Measurements from ENCODE around the gene NDUFA12. TPM values are rescaled to one million over a fixed set of nuclear protein-coding genes. Genes with fewer than 3 reads are reported as not detected.
A peak's percentile ranks its signal among the peaks of the same experiment; 100 is the strongest.

NDUFA12 gene
- total and polyA plus RNA-seq, 2 of the 13 experiments (the other 11 are each of a cell fraction or from before 2014, with no cell fraction given): 101 to 173 TPM

- TF ChIP-seq, protein P1, sequence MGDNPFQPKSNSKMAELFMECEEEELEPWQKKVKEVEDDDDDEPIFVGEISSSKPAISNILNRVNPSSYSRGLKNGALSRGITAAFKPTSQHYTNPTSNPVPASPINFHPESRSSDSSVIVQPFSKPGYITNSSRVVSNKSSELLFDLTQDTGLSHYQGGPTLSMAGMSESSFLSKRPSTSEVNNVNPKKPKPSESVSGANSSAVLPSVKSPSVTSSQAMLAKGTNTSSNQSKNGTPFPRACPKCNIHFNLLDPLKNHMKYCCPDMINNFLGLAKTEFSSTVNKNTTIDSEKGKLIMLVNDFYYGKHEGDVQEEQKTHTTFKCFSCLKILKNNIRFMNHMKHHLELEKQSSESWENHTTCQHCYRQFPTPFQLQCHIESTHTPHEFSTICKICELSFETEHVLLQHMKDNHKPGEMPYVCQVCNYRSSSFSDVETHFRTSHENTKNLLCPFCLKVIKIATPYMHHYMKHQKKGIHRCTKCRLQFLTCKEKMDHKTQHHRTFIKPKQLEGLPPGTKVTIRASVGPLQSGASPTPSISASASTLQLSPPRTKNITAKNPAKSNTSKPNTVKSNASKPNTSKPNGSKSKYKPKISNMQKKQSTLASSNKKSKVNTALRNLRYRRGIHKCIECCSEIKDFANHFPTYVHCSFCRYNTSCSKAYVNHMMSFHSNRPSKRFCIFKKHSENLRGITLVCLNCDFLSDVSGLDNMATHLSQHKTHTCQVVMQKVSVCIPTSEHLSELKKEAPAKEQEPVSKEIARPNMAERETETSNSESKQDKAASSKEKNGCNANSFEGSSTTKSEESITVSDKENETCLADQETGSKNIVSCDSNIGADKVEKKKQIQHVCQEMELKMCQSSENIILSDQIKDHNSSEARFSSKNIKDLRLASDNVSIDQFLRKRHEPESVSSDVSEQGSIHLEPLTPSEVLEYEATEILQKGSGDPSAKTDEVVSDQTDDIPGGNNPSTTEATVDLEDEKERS (CRISPR knock-in tag; IDR thresholded peaks at IDR 0.05): peak; percentile 40; the same call in 1 of the 2 replicates
- TF ChIP-seq ZNF839 (CRISPR knock-in tag; IDR thresholded peaks at IDR 0.05; ENCODE audit: borderline replicate concordance) (no peak; the same call in 1 of the 2 replicates), ZNF777 (CRISPR knock-in tag; IDR thresholded peaks at IDR 0.05) (no peak), FOXO4 (CRISPR knock-in tag; conservative IDR thresholded peaks at IDR 0.05) (no peak), GRHL1 (CRISPR knock-in tag; conservative IDR thresholded peaks at IDR 0.05) (no peak), NFATC3 (CRISPR knock-in tag; IDR thresholded peaks at IDR 0.05) (no peak), ZBTB26 (CRISPR knock-in tag; IDR thresholded peaks at IDR 0.05; ENCODE audit: borderline replicate concordance) (peak; percentile 84; the same call in 1 of the 2 replicates), ZNF232 (CRISPR knock-in tag; IDR thresholded peaks at IDR 0.05; ENCODE audit: borderline replicate concordance) (peak; percentile 57; the same call in 1 of the 2 replicates), ZNF382 (CRISPR knock-in tag; IDR thresholded peaks at IDR 0.05; ENCODE audit: borderline replicate concordance) (no peak), ZNF264 (CRISPR knock-in tag; IDR thresholded peaks at IDR 0.05) (peak; percentile 57; the same call in 1 of the 2 replicates), MIER3 (CRISPR knock-in tag; IDR thresholded peaks at IDR 0.05; ENCODE audit: borderline replicate concordance) (peak; percentile 86; the same call in 1 of the 2 replicates), ZNF781 (CRISPR knock-in tag; IDR thresholded peaks at IDR 0.05; ENCODE audit: borderline replicate concordance, not compliant biosample characterization) (no peak), MBD4 (IDR thresholded peaks at IDR 0.05; ENCODE audit: borderline replicate concordance, low read length) (no peak), BCLAF1 (IDR thresholded peaks at IDR 0.05) (no peak), MYNN (CRISPR knock-in tag; IDR thresholded peaks at IDR 0.05; ENCODE audit: low read depth) (peak; percentile 94)
Observed at GRCh38 chr12:95003213-95003920, at the start of gene NDUFA12 (continued).
